HCT116 (cell line): ENCODE results near the gene OAT. TPM values are rescaled to one million over a fixed set of nuclear protein-coding genes. Genes with fewer than 3 reads are reported as not detected.

Experiments used
- ATAC-seq: fragments of 200-7000 bp; cut with Tn5 transposase; 2 replicates; pipeline ENCODE4 v1.9.1; 2020; ENCODE audit warnings: mild to moderate bottlenecking, moderate library complexity
- BruUV-seq: library from RNA; stranded (reverse); fragments of 400-500 nt; replicated peaks from 2 replicates; lab custom pipeline; 2021; lab: Mats Ljungman, UMichigan
- CTCF ChIA-PET: fragments of 300-600 bp; sonication (Branson Sonifier 250); formaldehyde crosslinking; loops from one replicate; lab custom pipeline; 2021; ENCODE audit warnings: antibody characterized with exemption; lab: Charles Lee
- POLR2A ChIA-PET: fragments of 300-600, 350-600 bp; sonication (Branson Sonifier 250); formaldehyde crosslinking; loops from one replicate; lab custom pipeline; 2021; ENCODE audit warnings: antibody characterized with exemption; lab: Charles Lee
- RAD21 ChIA-PET, 2 experiments: fragments of 300-600 bp; sonication (Branson Sonifier 250); formaldehyde crosslinking; loops; one replicate each; lab custom pipeline; 2023; ENCODE audit warnings: low total read pairs in 2 of 2; ENCODE audit not compliant: uncharacterized antibody in 2 of 2, unreplicated experiment in 2 of 2, low non-redundant PET in 1 of 2; lab: Charles Lee
- DNase-seq: peaks from one replicate; pipeline ENCODE4 v3.0.0-alpha.2; 2010; ENCODE audit warnings: low read depth, low spot score
- H2AFZ ChIP-seq: fragments of 200-600 bp; shearing (Covaris generic), sonication (generic); 2 replicates; pipeline ENCODE4 v1.6.1; 2017; ENCODE audit warnings: low read depth, mixed run types, mixed read lengths, antibody characterized with exemption, low read length; ENCODE audit not compliant: poor library complexity, severe bottlenecking
- H3K27ac ChIP-seq: 2 replicates; pipeline ENCODE4 v1.5.1; 2012; ENCODE audit warnings: low read depth, low read length
- H3K27me3 ChIP-seq: fragments of 200-600 bp; sonication (generic); 2 replicates; pipeline ENCODE4 v1.6.1; 2016; ENCODE audit warnings: mixed run types, low read length, mixed read lengths; ENCODE audit not compliant: insufficient read depth
- H3K36me3 ChIP-seq, 2 experiments: fragments of 200-500 bp in 1 of 2; fragments of 200-600 bp in 1 of 2; sonication (Bioruptor generic) in 1 of 2; sonication (generic) in 1 of 2; 2 replicates each; pipeline versions ENCODE4 v1.5.1 to v1.6.1; 2014 to 2016; ENCODE audit warnings: low read length in 2 of 2, inconsistent platforms in 1 of 2, mixed read lengths in 1 of 2, mixed run types in 1 of 2; ENCODE audit not compliant: insufficient read depth in 2 of 2, control insufficient read depth in 1 of 2
- H3K4me1 ChIP-seq, 2 experiments: fragments of 200-600 bp in 1 of 2; sonication (generic) in 1 of 2; 2 replicates each; pipeline versions ENCODE4 v1.5.1 to v1.6.1; 2012 to 2017; ENCODE audit warnings: low read length in 2 of 2, inconsistent platforms in 1 of 2, mild to moderate bottlenecking in 1 of 2, mixed read lengths in 1 of 2, mixed run types in 1 of 2, moderate library complexity in 1 of 2; ENCODE audit not compliant: insufficient read depth in 2 of 2, control insufficient read depth in 1 of 2
- H3K4me2 ChIP-seq: fragments of 200-600 bp; sonication (generic); 2 replicates; pipeline ENCODE4 v1.6.1; 2017; ENCODE audit warnings: mixed run types, low read length, mixed read lengths
- H3K4me3 ChIP-seq, 2 experiments: fragments of 200-600 bp in 1 of 2; sonication (generic) in 1 of 2; replicated peaks in 1 of 2; 2 replicates each; pipeline ENCODE4 v1.5.1; 2011 to 2016; ENCODE audit warnings: low read length in 2 of 2, control low read depth in 1 of 2, low read depth in 1 of 2, mild to moderate bottlenecking in 1 of 2, mixed read lengths in 1 of 2, mixed run types in 1 of 2
- H3K79me2 ChIP-seq: fragments of 200-600 bp; sonication (generic); 2 replicates; pipeline ENCODE4 v1.6.1; 2017; ENCODE audit warnings: mild to moderate bottlenecking, mixed run types, low read length, moderate library complexity, mixed read lengths; ENCODE audit not compliant: insufficient read depth
- H3K9ac ChIP-seq: fragments of 200-600 bp; sonication (generic); 2 replicates; pipeline ENCODE4 v1.6.1; 2016; ENCODE audit warnings: low read length, mixed read lengths
- H3K9me2 ChIP-seq: fragments of 200-600 bp; sonication (generic), shearing (Covaris generic); 2 replicates; pipeline ENCODE4 v1.6.1; 2017; ENCODE audit warnings: mixed run types, mild to moderate bottlenecking, moderate library complexity; ENCODE audit not compliant: insufficient read depth
- H3K9me3 ChIP-seq, 2 experiments: fragments of 200-500 bp in 1 of 2; fragments of 200-600 bp in 1 of 2; sonication (Bioruptor generic) in 1 of 2; sonication (generic) in 1 of 2; 2 replicates each; pipeline ENCODE4 v1.6.1; 2014 to 2017; ENCODE audit warnings: low read length in 2 of 2, mixed read lengths in 2 of 2, inconsistent platforms in 1 of 2, low read depth in 1 of 2, mild to moderate bottlenecking in 1 of 2, mixed run types in 1 of 2, moderate library complexity in 1 of 2; ENCODE audit not compliant: control insufficient read depth in 1 of 2, insufficient read depth in 1 of 2
- H4K20me1 ChIP-seq: fragments of 200-600 bp; sonication (generic), shearing (Covaris generic); 2 replicates; pipeline ENCODE4 v1.6.1; 2017; ENCODE audit warnings: mixed run types, mild to moderate bottlenecking, moderate library complexity; ENCODE audit not compliant: insufficient read depth
- CBX3 ChIP-seq: IDR thresholded peaks from 2 replicates; pipeline ENCODE4 v1.6.1; 2012; ENCODE audit warnings: low read depth
- CEBPB ChIP-seq: IDR thresholded peaks from 2 replicates; pipeline ENCODE4 v1.6.1; 2012; ENCODE audit warnings: low read depth
- CTCF ChIP-seq, 3 experiments: fragments of 200-600 bp in 1 of 3; sonication (generic) in 1 of 3; IDR thresholded peaks in 2 of 3; conservative IDR thresholded peaks in 1 of 3; 2 replicates each; pipeline ENCODE4 v1.5.1; 2012 to 2017; ENCODE audit warnings: low read depth in 2 of 3, low read length in 2 of 3, antibody characterized with exemption in 1 of 3, borderline replicate concordance in 1 of 3, control low read depth in 1 of 3, mild to moderate bottlenecking in 1 of 3, mixed read lengths in 1 of 3, mixed run types in 1 of 3, moderate library complexity in 1 of 3; ENCODE audit not compliant: insufficient read depth in 1 of 3
- EGR1 ChIP-seq: IDR thresholded peaks from 2 replicates; pipeline ENCODE4 v1.6.1; 2012; ENCODE audit warnings: low read depth
- ELF1 ChIP-seq: IDR thresholded peaks from 2 replicates; pipeline ENCODE4 v1.6.1; 2012; ENCODE audit warnings: low read depth, borderline replicate concordance
- EZH2phosphoT487 ChIP-seq: fragments of 200-600 bp; IDR thresholded peaks from 2 replicates; pipeline ENCODE4 v1.6.1; 2018; ENCODE audit warnings: antibody characterized with exemption, borderline replicate concordance
- JUND ChIP-seq: IDR thresholded peaks from 2 replicates; pipeline ENCODE4 v1.6.1; 2012
- MAX ChIP-seq: IDR thresholded peaks from 2 replicates; pipeline ENCODE4 v1.6.1; 2012
- RAD21 ChIP-seq: IDR thresholded peaks from 2 replicates; pipeline ENCODE4 v1.6.1; 2012; ENCODE audit warnings: low read depth, mild to moderate bottlenecking
- REST ChIP-seq: IDR thresholded peaks from 2 replicates; pipeline ENCODE4 v1.6.1; 2012; ENCODE audit warnings: low read depth
- TCF7L2 ChIP-seq: IDR thresholded peaks from 2 replicates; pipeline ENCODE4 v1.7.0; 2011; ENCODE audit warnings: borderline replicate concordance, inconsistent platforms; ENCODE audit not compliant: insufficient read depth, insufficient read length; ENCODE audit errors: extremely low read depth
- YY1 ChIP-seq: IDR thresholded peaks from 2 replicates; pipeline ENCODE4 v1.6.1; 2011; ENCODE audit warnings: low read length, low read depth, moderate library complexity, mild to moderate bottlenecking; ENCODE audit not compliant: insufficient replicate concordance; ENCODE audit errors: extremely low read depth
- ZFX ChIP-seq: fragments of 450-650 bp; IDR thresholded peaks from 2 replicates; pipeline ENCODE4 v1.6.1; 2017
- intact Hi-C: fragments of 100-400 bp; cut with micrococcal nuclease; formaldehyde crosslinking; loops from 2 replicates; pipeline ENCODE4 v1.10.0; 2022
- total RNA-seq: library from RNA; stranded (reverse); gene quantifications from one replicate; pipeline ENCODE4 v1.2.1, GENCODE V29; 2021; ENCODE audit not compliant: unreplicated experiment

The OAT gene
- total RNA-seq, 1 experiment from 2014 or later, result 133 TPM

- no peak for TF ChIP-seq REST
These were observed 56.2 kb downstream of the OAT start (continued) for GRCh38 chr10:124362568-124362967.

GRCh38 chr10:124359336-124359832, 59.3 kb downstream of the OAT start:
- no peaks in the 10 kb centered on the region; the same call in 1 of the 2 replicates for H3K9me2 ChIP-seq
- H3K9me3 ChIP-seq, result no peaks in the 10 kb centered on the region
- intact Hi-C loops, result no loop called here
- TF ChIP-seq ZFX (no peak), TCF7L2 (no peak), CTCF (IDR thresholded peaks at IDR 0.05 in 2 of 3, conservative IDR thresholded peaks at IDR 0.05 in 1 of 3; ENCODE audit: borderline replicate concordance in 1 of 3, insufficient read depth in 1 of 3, low read depth in 2 of 3, low read length in 2 of 3) (no peak), JUND (no peak), CBX3 (no peak), EZH2phosphoT487 (no peak), ELF1 (no peak), MAX (no peak), YY1 (no peak), CEBPB (no peak), EGR1 (no peak), RAD21 (no peak)
- no peak overlapping the region for H3K27ac ChIP-seq
- H3K4me1 ChIP-seq, result peaks cover 9 to 20% of the 10 kb centered on the region in 2 experiments; a peak in 3 of 4 replicates
- H3K79me2 ChIP-seq, result no peaks in the 10 kb centered on the region
- no peaks in the 10 kb centered on the region for H3K27me3 ChIP-seq
- ATAC-seq (no peak), DNase-seq (no peak)
- no TSS peak for BruUV-seq
- H3K9ac ChIP-seq, result no peak overlapping the region
- H4K20me1 ChIP-seq, result no peaks in the 10 kb centered on the region
- no peaks in the 10 kb centered on the region for H3K36me3 ChIP-seq
- ChIA-PET CTCF (interaction anchor here (1.6 kb wide), 1 partner anchor 365 kb away, joined by 5 read pairs; no protein-coding TSS in a partner anchor), POLR2A (no interaction called here), RAD21 (no interaction called here)
- H3K4me2 ChIP-seq, result no peak overlapping the region
- H3K4me3 ChIP-seq, result no peak overlapping the region
- H2AFZ ChIP-seq, result no peak overlapping the region
